Astrocyte (in vitro differentiated cells and primary cell): ENCODE data around the gene PCDHGA2. TPM values are rescaled to one million over a fixed set of nuclear protein-coding genes. Genes with fewer than 3 reads are reported as not detected.
A peak's percentile ranks its signal among the peaks of the same experiment; 100 is the strongest.

ENCODE experiments used
- DNase-seq: peaks from one replicate; pipeline ENCODE4 v3.0.0-alpha.2; 2010; ENCODE audit warnings: low read depth
- FAIRE-seq: peaks from 2 replicates; lab custom pipeline; 2011; peaks lifted over from hg19 to GRCh38; lab: Jason Lieb, UNC
- H2AFZ ChIP-seq: 2 replicates; pipeline ENCODE4 v1.6.0; 2012; ENCODE audit warnings: low read depth, low read length, inconsistent platforms
- H3K27ac ChIP-seq: 2 replicates; pipeline ENCODE4 v1.5.1; 2011; ENCODE audit warnings: low read depth, low read length, inconsistent platforms
- H3K27me3 ChIP-seq: 2 replicates; pipeline ENCODE4 v1.6.0; 2011; ENCODE audit warnings: low read length, inconsistent platforms; ENCODE audit not compliant: insufficient read depth
- H3K36me3 ChIP-seq: 2 replicates; pipeline ENCODE4 v1.5.1; 2011; ENCODE audit warnings: low read length, inconsistent platforms; ENCODE audit not compliant: insufficient read depth
- H3K4me1 ChIP-seq: 2 replicates; pipeline ENCODE4 v1.5.1; 2011; ENCODE audit warnings: low read length, inconsistent platforms; ENCODE audit not compliant: insufficient read depth
- H3K4me2 ChIP-seq: 2 replicates; pipeline ENCODE4 v1.6.0; 2012; ENCODE audit warnings: low read length, inconsistent platforms
- H3K4me3 ChIP-seq: 2 replicates; pipeline ENCODE4 v1.5.1; 2011; ENCODE audit warnings: low read depth, mild to moderate bottlenecking, low read length, inconsistent platforms; ENCODE audit not compliant: insufficient read depth
- H3K79me2 ChIP-seq: 2 replicates; pipeline ENCODE4 v1.6.0; 2012; ENCODE audit warnings: mild to moderate bottlenecking, low read length, inconsistent platforms; ENCODE audit not compliant: insufficient read depth
- H3K9ac ChIP-seq: 2 replicates; pipeline ENCODE4 v1.6.0; 2012; ENCODE audit warnings: mild to moderate bottlenecking, low read length, inconsistent platforms
- H3K9me3 ChIP-seq: 2 replicates; pipeline ENCODE4 v1.5.1; 2012; ENCODE audit warnings: low read depth, mild to moderate bottlenecking, low read length, inconsistent platforms; ENCODE audit not compliant: insufficient read depth
- H4K20me1 ChIP-seq: 2 replicates; pipeline ENCODE4 v1.6.0; 2012; ENCODE audit warnings: low read length, inconsistent platforms; ENCODE audit not compliant: insufficient read depth
- H3K27ac Mint-ChIP-seq: one replicate; pipeline ENCODE4 v1.8.0; 2021; ENCODE audit warnings: mild to moderate bottlenecking, mixed read lengths; ENCODE audit not compliant: unreplicated experiment
- H3K27me3 Mint-ChIP-seq: one replicate; pipeline ENCODE4 v1.8.0; 2021; ENCODE audit warnings: low read depth, mixed read lengths; ENCODE audit not compliant: unreplicated experiment
- H3K36me3 Mint-ChIP-seq: one replicate; pipeline ENCODE4 v1.8.0; 2021; ENCODE audit warnings: low read depth, mixed read lengths; ENCODE audit not compliant: unreplicated experiment
- H3K4me1 Mint-ChIP-seq: one replicate; pipeline ENCODE4 v1.8.0; 2021; ENCODE audit warnings: low read depth, mixed read lengths; ENCODE audit not compliant: unreplicated experiment
- H3K4me3 Mint-ChIP-seq: one replicate; pipeline ENCODE4 v1.8.0; 2021; ENCODE audit warnings: mild to moderate bottlenecking, moderate library complexity, mixed read lengths; ENCODE audit not compliant: unreplicated experiment
- H3K9me3 Mint-ChIP-seq: one replicate; pipeline ENCODE4 v1.8.0; 2021; ENCODE audit warnings: mild to moderate bottlenecking, mixed read lengths; ENCODE audit not compliant: unreplicated experiment
- CTCF ChIP-seq: IDR thresholded peaks from 2 replicates; pipeline ENCODE4 v1.5.1; 2011; ENCODE audit warnings: low read depth, mild to moderate bottlenecking, inconsistent platforms, low read length, moderate library complexity; ENCODE audit not compliant: insufficient read depth
- EZH2 ChIP-seq: IDR thresholded peaks from 2 replicates; pipeline ENCODE4 v1.6.1; 2012; ENCODE audit warnings: mild to moderate bottlenecking, low read length, inconsistent platforms; ENCODE audit not compliant: insufficient read depth
- total RNA-seq: library from RNA; stranded (reverse); gene quantifications from 2 replicates; pipeline ENCODE4 v1.2.1, GENCODE V29; 2021

Gene PCDHGA2
- total RNA-seq, 1 donor from 2014 or later: 0.14 TPM

DNA sequence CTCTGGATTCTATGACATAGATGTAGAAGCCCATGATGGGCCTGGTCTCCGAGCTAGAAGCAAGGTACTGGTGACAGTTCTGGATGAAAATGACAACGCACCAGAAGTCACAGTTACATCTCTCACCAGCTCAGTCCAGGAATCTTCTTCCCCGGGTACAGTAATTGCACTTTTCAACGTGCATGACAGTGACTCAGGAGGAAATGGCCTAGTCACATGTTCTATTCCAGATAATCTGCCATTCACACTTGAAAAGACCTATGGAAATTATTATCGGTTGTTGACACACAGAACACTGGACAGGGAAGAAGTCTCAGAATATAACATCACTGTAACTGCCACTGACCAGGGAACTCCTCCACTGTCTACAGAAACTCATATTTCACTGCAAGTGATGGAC is 17.6 kb downstream of the PCDHGA2 start:
- H4K20me1 ChIP-seq: no peaks in the 10 kb centered on the region
- no peak for FAIRE-seq
- no peak overlapping the region for H3K27ac ChIP-seq
- H3K9me3 Mint-ChIP-seq: peaks cover 38% of the 10 kb centered on the region
- H3K36me3 Mint-ChIP-seq: peaks cover 14% of the 10 kb centered on the region
- no peaks in the 10 kb centered on the region for H3K36me3 ChIP-seq
- no peak overlapping the region for H3K4me3 Mint-ChIP-seq
- no peaks in the 10 kb centered on the region for H3K79me2 ChIP-seq
- no peak for DNase-seq
- H3K27ac Mint-ChIP-seq: no peak overlapping the region
- no peaks in the 10 kb centered on the region for H3K4me1 ChIP-seq
- no peak overlapping the region for H3K4me2 ChIP-seq
- H3K27me3 ChIP-seq: peaks cover 7% of the 10 kb centered on the region
- peaks cover 47% of the 10 kb centered on the region for H3K9me3 ChIP-seq
- H3K9ac ChIP-seq: no peak overlapping the region
- TF ChIP-seq EZH2 (no peak), CTCF (no peak)
- H3K4me1 Mint-ChIP-seq: no peaks in the 10 kb centered on the region
- H2AFZ ChIP-seq: no peak overlapping the region
- no peak overlapping the region for H3K4me3 ChIP-seq
- H3K27me3 Mint-ChIP-seq: no peaks in the 10 kb centered on the region

DNA sequence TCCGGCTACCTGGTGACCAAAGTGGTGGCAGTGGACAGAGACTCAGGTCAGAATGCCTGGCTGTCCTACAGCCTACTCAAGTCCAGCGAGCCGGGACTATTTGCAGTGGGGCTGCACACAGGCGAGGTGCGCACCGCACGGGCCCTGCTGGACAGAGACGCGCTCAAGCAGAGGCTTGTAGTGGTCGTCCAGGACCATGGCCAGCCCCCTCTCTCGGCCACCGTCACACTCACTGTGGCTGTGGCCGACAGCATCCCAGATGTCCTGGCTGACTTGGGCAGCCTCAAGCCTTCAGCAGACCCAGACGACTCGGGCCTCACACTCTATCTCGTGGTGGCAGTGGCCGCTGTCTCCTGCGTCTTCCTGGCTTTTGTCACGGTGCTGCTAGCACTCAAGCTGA is 18.4 kb downstream of the PCDHGA2 start:
- TF ChIP-seq EZH2: no peak
- no peak for TF ChIP-seq CTCF
- H3K9me3 ChIP-seq: peaks cover 47% of the 10 kb centered on the region
- no peaks in the 10 kb centered on the region for H3K4me1 Mint-ChIP-seq
- H3K9ac ChIP-seq: no peak overlapping the region
- H2AFZ ChIP-seq: no peak overlapping the region
- no peaks in the 10 kb centered on the region for H3K27me3 Mint-ChIP-seq
- H4K20me1 ChIP-seq: no peaks in the 10 kb centered on the region
- FAIRE-seq (no peak), DNase-seq (no peak)
- peaks cover 8% of the 10 kb centered on the region for H3K27me3 ChIP-seq
- H3K4me2 ChIP-seq: no peak overlapping the region
- peaks cover 37% of the 10 kb centered on the region for H3K9me3 Mint-ChIP-seq
- H3K4me3 ChIP-seq: no peak overlapping the region
- no peaks in the 10 kb centered on the region for H3K79me2 ChIP-seq
- no peaks in the 10 kb centered on the region for H3K4me1 ChIP-seq
- no peaks in the 10 kb centered on the region for H3K36me3 ChIP-seq
- H3K36me3 Mint-ChIP-seq: peaks cover 18% of the 10 kb centered on the region
- H3K4me3 Mint-ChIP-seq: no peak overlapping the region
- no peak overlapping the region for H3K27ac ChIP-seq
- H3K27ac Mint-ChIP-seq: no peak overlapping the region

DNA sequence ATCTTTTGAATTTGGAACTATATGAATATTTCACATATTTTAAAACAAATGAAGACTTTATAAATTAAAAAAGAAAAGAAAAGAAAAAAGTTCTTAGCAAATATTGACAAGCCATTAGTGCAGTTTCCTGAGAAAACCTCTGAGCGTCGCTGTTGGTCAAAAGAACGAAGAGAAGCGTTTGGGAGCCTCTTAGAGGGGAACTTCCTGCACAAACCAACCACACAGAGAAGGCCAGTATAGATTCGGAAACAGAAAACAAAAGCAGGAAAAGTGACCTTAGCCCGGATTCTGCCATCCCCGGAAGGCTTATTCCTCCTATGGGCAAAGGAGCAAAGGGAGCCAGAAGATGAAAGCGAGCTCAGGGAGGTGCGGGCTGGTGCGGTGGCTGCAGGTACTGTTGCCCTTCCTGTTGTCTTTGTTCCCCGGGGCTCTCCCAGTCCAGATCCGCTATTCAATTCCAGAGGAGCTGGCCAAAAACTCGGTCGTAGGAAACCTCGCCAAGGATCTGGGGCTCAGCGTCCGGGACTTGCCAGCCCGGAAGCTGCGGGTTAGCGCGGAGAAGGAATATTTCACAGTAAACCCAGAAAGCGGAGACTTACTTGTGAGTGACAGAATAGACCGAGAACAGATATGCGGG is 21.3 kb downstream of the PCDHGA2 start, which contains the start of gene PCDHGB2:
Gene PCDHGB2, plus strand, starts transcription at position 205 of the 637 bp plus-strand sequence. Its CDS starts 142 bp downstream, at position 347.
- H3K27me3 Mint-ChIP-seq: no peaks in the 10 kb centered on the region
- H3K9ac ChIP-seq: peak within 1 kb of the TSS; percentile 10
- H4K20me1 ChIP-seq: no peaks in the 10 kb centered on the region
- H3K27me3 ChIP-seq: peaks cover 20% of the 10 kb centered on the region
- H3K4me2 ChIP-seq: peak within 1 kb of the TSS; percentile 55
- H3K27ac ChIP-seq: no peak within 1 kb of the TSS
- H3K9me3 Mint-ChIP-seq: peaks cover 31% of the 10 kb centered on the region
- no peak for FAIRE-seq
- peaks cover 59% of the 10 kb centered on the region for H3K9me3 ChIP-seq
- H3K79me2 ChIP-seq: no peaks in the 10 kb centered on the region
- H3K4me3 ChIP-seq: no peak within 1 kb of the TSS
- no peak for TF ChIP-seq EZH2
- TF ChIP-seq CTCF: peak; percentile 30
- no peaks in the 10 kb centered on the region for H3K4me1 Mint-ChIP-seq
- H3K4me1 ChIP-seq: no peaks in the 10 kb centered on the region
- H3K27ac Mint-ChIP-seq: peak within 1 kb of the TSS; percentile 29
- DNase-seq: peak; percentile 26
- H3K36me3 ChIP-seq: no peaks in the 10 kb centered on the region
- peak within 1 kb of the TSS; percentile 37 for H2AFZ ChIP-seq
- H3K4me3 Mint-ChIP-seq: no peak within 1 kb of the TSS
- H3K36me3 Mint-ChIP-seq: peaks cover 21% of the 10 kb centered on the region
